ENCODE measurements around the gene OR8J1.
"Not testable (repeated sequence)": the region's sequence is repeated elsewhere in the genome, so short reads cannot be mapped to it uniquely, and the experiment has no call there.

The OR8J1 gene

GRCh38 chr11:56353991-56354390 is at the start of gene OR8J1:
TSS of gene OR8J1 (plus strand) at chr11:56354291. CDS start at chr11:56360247, 5,956 bp downstream.
- DNase-seq, result no peak

- DNase-seq, result no peak
Measured at GRCh38 chr11:56307836-56308235, 46.3 kb upstream of the OR8J1 start.

- DNase-seq, result no peak
Measured at GRCh38 chr11:56314844-56315243, 39.2 kb upstream of the OR8J1 start, which contains the start of gene OR8K3. TSS of gene OR8K3 (plus strand) at chr11:56315144. CDS start at chr11:56318307, 3,163 bp downstream.

- DNase-seq, result no peak
Measured at GRCh38 chr11:56331861-56332491, 22.1 kb upstream of the OR8J1 start.

- no peak for DNase-seq
Measured at GRCh38 chr11:56333156-56333555, 20.9 kb upstream of the OR8J1 start.

- no peak for DNase-seq
Measured at GRCh38 chr11:56340289-56340688, 13.8 kb upstream of the OR8J1 start.

- DNase-seq, result no peak
Measured at GRCh38 chr11:56345739-56346138, 8.4 kb upstream of the OR8J1 start, which contains the start of gene OR8K1. TSS of gene OR8K1 (plus strand) at chr11:56346039. CDS start at chr11:56346039, 0 bp downstream.

GRCh38 chr11:56375324-56375723 is 21.2 kb downstream of the OR8J1 start, which contains the start of gene OR8U1:
TSS of gene OR8U1 (plus strand) at chr11:56375624. CDS start at chr11:56375624, 0 bp downstream.
- DNase-seq, result no peak

- DNase-seq, result no peak
Measured at GRCh38 chr11:56380120-56380519, 26.0 kb downstream of the OR8J1 start.

- no peak for DNase-seq
Measured at GRCh38 chr11:56394381-56394780, 40.3 kb downstream of the OR8J1 start.

- no peak for DNase-seq
Measured at GRCh38 chr11:56396047-56396446, 42.0 kb downstream of the OR8J1 start.

- not testable (repeated sequence) for DNase-seq
Measured at GRCh38 chr11:56401858-56402461, 47.9 kb downstream of the OR8J1 start.

GRCh38 chr11:56404393-56404792 is 50.3 kb downstream of the OR8J1 start:
- no peak for DNase-seq

GRCh38 chr11:56410801-56411200 is 56.7 kb downstream of the OR8J1 start:
- no peak for DNase-seq
